ENCODE measurements around the gene CACNA1C.

DNA sequence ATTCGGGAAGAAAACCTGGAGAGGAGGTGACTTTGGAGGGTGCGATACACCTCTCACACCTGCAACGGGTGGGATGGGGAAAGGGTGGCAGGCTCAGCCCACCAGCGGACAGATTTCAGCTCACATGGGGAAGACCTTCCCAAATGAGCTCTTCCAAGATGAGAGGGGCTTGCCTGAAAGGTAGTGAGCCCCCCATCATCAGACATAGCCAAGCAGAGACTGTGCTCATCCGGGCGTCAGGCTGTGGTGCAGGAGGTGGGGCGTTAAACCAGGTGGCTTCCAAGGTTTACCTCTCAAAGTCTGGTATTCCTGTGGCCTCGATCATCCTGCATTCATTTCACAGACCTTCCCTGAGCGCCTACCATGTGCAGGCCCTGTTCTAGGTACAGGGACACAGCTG, 636.6 kb downstream of the CACNA1C start:
- TF ChIP-seq, protein P1, sequence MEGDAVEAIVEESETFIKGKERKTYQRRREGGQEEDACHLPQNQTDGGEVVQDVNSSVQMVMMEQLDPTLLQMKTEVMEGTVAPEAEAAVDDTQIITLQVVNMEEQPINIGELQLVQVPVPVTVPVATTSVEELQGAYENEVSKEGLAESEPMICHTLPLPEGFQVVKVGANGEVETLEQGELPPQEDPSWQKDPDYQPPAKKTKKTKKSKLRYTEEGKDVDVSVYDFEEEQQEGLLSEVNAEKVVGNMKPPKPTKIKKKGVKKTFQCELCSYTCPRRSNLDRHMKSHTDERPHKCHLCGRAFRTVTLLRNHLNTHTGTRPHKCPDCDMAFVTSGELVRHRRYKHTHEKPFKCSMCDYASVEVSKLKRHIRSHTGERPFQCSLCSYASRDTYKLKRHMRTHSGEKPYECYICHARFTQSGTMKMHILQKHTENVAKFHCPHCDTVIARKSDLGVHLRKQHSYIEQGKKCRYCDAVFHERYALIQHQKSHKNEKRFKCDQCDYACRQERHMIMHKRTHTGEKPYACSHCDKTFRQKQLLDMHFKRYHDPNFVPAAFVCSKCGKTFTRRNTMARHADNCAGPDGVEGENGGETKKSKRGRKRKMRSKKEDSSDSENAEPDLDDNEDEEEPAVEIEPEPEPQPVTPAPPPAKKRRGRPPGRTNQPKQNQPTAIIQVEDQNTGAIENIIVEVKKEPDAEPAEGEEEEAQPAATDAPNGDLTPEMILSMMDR (IDR thresholded peaks at IDR 0.05), result no peak
- no peak for TF ChIP-seq POLR2A (IDR thresholded peaks at IDR 0.05)
